NT2/D1 (cell line): Measurements from ENCODE around the gene GAREM1.

Experiments used
- DNase-seq: peaks from one replicate; pipeline ENCODE4 v3.0.0-alpha.2; 2011; ENCODE audit warnings: low read depth, low spot score
- H3K27me3 ChIP-seq: 2 replicates; pipeline ENCODE4 v1.6.0; 2011; ENCODE audit warnings: mild to moderate bottlenecking; ENCODE audit not compliant: insufficient read length, insufficient read depth
- H3K36me3 ChIP-seq: 2 replicates; pipeline ENCODE4 v1.6.1; 2011; ENCODE audit warnings: mild to moderate bottlenecking, low read length, mixed read lengths; ENCODE audit not compliant: insufficient read depth, insufficient read length
- H3K4me1 ChIP-seq: 2 replicates; pipeline ENCODE4 v1.5.1; 2011; ENCODE audit not compliant: insufficient read depth, insufficient read length
- H3K4me3 ChIP-seq: 2 replicates; pipeline ENCODE4 v1.5.1; 2011; ENCODE audit warnings: low read depth; ENCODE audit not compliant: insufficient read length
- H3K9ac ChIP-seq: 2 replicates; pipeline ENCODE4 v1.6.0; 2011; ENCODE audit warnings: low read depth; ENCODE audit not compliant: insufficient read length
- H3K9me3 ChIP-seq: 2 replicates; pipeline ENCODE4 v1.5.1; 2011; ENCODE audit warnings: mild to moderate bottlenecking, low read length; ENCODE audit not compliant: insufficient read depth
- SUZ12 ChIP-seq: IDR thresholded peaks from 2 replicates; pipeline ENCODE4 v1.6.1; 2011; ENCODE audit not compliant: insufficient read length, insufficient read depth; ENCODE audit errors: extremely low read depth
- YY1 ChIP-seq: IDR thresholded peaks from 2 replicates; pipeline ENCODE4 v1.6.1; 2011; ENCODE audit not compliant: insufficient read length, insufficient read depth
- ZNF274 ChIP-seq: IDR thresholded peaks from 2 replicates; pipeline ENCODE4 v1.6.1; 2011; ENCODE audit warnings: mild to moderate bottlenecking, low read depth, low read length

Gene GAREM1

DNA sequence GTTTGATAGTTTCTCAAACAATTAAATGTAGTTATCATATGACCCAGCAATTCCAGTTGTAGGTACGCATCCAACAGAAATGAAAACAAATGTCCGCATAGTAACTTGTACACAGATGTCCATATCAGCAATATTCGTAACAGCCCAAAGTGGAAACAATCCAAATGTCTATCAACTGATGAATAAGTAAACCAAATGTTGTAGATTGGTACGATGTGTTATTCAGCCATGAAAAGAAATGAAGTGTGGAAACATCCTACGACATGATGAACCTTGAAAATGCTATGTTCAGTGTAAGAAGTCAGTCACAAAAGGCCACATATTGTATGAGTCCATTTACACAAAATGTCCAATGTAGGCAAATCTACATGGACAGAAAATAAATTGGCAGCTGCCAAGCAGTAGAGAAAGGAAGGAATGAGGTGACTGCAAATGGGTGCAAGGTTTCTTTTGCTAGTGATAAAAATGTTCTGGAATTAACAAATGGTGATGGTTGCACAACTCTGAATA is 26.9 kb downstream of the GAREM1 start:
- no peak for DNase-seq
- H3K4me1 ChIP-seq: peaks cover 2% of the 10 kb centered on the region
- TF ChIP-seq YY1 (no peak), ZNF274 (no peak), SUZ12 (no peak)
- H3K36me3 ChIP-seq: no peaks in the 10 kb centered on the region
- no peaks in the 10 kb centered on the region for H3K27me3 ChIP-seq
- H3K4me3 ChIP-seq: no peak overlapping the region
- H3K9me3 ChIP-seq: no peaks in the 10 kb centered on the region
- no peak overlapping the region for H3K9ac ChIP-seq

DNA sequence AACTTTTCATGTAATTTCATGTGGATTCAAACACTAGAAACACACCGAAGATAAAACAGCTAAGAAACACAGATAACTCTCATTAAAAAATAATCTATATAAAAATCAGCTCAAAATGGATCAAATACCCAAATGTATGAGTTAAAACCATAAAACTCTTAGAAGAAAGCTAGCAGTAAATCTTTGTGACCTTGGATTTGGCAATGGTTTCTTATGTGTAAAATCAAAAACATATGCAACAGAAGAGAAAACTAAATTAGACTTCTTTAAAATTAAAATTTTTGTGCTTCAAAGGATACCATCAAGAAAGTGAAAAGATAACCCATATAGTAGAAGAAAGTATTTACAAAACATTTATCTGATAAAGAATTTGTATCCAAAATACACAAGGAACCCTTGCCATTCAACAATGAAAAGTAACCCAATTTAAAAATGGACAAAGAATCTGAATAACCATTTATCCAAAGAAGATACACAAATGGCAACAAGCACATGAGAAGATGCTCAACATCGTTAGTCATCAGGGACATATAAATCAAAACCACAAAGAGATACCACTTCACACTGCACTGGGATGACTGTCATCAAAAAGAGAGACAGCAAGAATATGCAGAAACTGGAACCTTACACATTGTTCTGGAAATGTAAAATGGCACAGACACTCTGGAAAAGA is 27.5 kb downstream of the GAREM1 start:
- H3K4me3 ChIP-seq: no peak overlapping the region
- no peak overlapping the region for H3K9ac ChIP-seq
- DNase-seq: no peak
- peaks cover 2% of the 10 kb centered on the region for H3K4me1 ChIP-seq
- TF ChIP-seq YY1 (no peak), SUZ12 (no peak), ZNF274 (no peak)
- H3K27me3 ChIP-seq: no peaks in the 10 kb centered on the region
- H3K36me3 ChIP-seq: no peaks in the 10 kb centered on the region
- no peaks in the 10 kb centered on the region for H3K9me3 ChIP-seq

DNA sequence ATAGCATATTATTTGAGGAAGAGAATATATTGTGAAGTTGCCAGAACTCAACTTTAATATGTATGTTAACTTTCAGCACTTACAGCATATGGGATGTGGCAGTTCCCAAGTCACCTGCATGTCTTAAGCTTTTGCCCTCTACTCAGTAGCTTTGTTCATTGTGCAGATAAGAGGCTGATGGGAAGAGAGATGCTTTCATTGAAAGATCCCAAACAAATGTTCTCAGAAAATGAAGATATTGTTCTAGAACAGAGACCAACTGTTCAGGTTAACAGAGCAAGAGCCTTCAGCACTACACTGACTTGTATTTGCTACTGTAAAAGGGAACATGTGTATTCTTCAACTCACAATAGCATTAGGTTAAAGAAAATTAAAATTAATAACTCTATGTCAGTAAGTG is 28.1 kb downstream of the GAREM1 start:
- Histone ChIP-seq H3K9me3 (no peaks in the 10 kb centered on the region), H3K9ac (no peak overlapping the region), H3K27me3 (no peaks in the 10 kb centered on the region), H3K4me3 (no peak overlapping the region), H3K4me1 (peaks cover 2% of the 10 kb centered on the region), H3K36me3 (no peaks in the 10 kb centered on the region)
- TF ChIP-seq YY1 (no peak), SUZ12 (no peak), ZNF274 (no peak)
- DNase-seq: no peak

DNA sequence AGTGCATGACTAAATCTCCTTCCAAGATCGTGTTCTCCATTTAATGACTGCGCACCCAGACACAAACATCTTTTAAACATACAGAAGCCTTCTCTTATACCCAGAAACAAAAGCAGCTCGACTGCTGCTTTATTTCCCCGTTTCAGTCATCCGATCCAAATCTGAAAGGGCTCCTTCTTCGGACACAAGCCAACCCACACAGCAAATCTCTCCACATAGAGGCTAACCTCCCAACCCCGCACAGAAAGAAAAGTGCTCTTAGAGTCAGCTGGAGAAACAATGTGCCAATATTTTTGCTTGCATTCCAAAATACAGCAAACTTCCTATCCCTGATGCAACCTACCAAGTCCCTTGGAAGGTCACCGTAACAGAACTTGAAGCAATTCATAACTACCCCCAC is 29.1 kb downstream of the GAREM1 start:
- Histone ChIP-seq H3K4me3 (no peak overlapping the region), H3K9me3 (no peaks in the 10 kb centered on the region), H3K27me3 (no peaks in the 10 kb centered on the region), H3K36me3 (no peaks in the 10 kb centered on the region), H3K4me1 (peaks cover 2% of the 10 kb centered on the region), H3K9ac (no peak overlapping the region)
- DNase-seq: no peak
- no peak for TF ChIP-seq ZNF274
- no peak for TF ChIP-seq SUZ12
- no peak for TF ChIP-seq YY1

DNA sequence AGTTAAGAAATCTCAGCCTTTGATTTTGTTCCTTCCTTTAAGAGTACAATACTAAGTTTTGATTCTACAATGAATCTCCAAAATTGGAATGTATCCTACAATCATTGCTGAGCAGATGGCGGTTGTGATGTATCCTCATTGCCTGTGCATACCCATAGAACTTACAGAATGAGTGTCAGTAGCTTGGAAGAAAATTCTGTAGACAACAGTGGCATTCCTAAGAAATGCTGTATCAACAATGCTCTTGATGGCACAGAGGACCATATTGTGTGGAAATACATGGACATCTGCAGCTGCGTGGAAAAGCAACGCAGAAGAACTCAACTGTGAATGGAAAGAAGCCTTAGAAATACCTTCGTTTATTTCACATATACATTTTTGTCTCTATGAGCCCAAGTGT is 30.2 kb downstream of the GAREM1 start:
- H3K4me3 ChIP-seq: no peak overlapping the region
- H3K36me3 ChIP-seq: no peaks in the 10 kb centered on the region
- H3K27me3 ChIP-seq: no peaks in the 10 kb centered on the region
- H3K9me3 ChIP-seq: no peaks in the 10 kb centered on the region
- no peak for DNase-seq
- TF ChIP-seq SUZ12 (no peak), ZNF274 (no peak), YY1 (no peak)
- no peak overlapping the region for H3K9ac ChIP-seq
- peaks cover 2% of the 10 kb centered on the region for H3K4me1 ChIP-seq

DNA sequence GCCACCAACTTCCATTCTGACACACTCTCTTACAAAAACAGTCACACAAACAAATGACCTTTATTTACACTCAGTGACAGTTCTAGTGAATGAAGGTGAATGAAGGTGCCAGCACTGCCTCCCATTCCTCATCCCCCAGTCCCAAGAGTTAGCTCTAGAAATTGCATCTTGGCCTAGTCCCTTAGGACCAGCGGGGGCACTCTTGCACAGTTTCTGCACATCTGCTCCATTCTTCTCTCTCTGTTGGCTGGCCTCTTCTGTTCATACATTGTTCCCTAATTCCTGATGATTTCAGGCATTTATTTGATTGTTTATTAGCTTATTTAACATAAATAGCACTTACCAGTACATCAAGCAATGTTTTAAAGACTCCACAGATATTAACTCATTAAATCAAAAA is 30.9 kb downstream of the GAREM1 start:
- H3K27me3 ChIP-seq: no peaks in the 10 kb centered on the region
- H3K4me1 ChIP-seq: peaks cover 2% of the 10 kb centered on the region
- no peaks in the 10 kb centered on the region for H3K9me3 ChIP-seq
- no peak for DNase-seq
- H3K36me3 ChIP-seq: no peaks in the 10 kb centered on the region
- H3K4me3 ChIP-seq: no peak overlapping the region
- TF ChIP-seq SUZ12 (no peak), ZNF274 (no peak), YY1 (no peak)
- no peak overlapping the region for H3K9ac ChIP-seq

DNA sequence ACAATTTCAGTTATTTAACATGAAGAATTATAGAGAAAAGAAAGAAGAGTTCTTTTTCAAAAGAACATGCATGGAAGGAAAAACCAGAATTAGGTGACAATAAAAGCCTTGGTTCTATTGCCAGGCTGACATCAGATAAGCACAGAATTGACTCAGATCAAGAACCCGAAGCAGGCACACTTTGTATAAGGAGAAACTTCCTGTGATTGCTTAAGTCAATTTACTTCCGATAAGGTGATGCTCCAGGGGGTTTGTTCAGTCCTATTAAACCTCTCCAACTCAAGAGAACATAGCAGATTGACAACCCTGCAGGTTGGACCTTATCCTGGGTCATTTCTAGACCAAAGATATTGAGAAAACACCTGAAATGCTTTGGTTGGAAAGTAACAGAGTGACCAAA is 31.4 kb downstream of the GAREM1 start:
- Histone ChIP-seq H3K9me3 (no peaks in the 10 kb centered on the region), H3K9ac (no peak overlapping the region), H3K27me3 (no peaks in the 10 kb centered on the region), H3K4me3 (no peak overlapping the region), H3K4me1 (peaks cover 2% of the 10 kb centered on the region), H3K36me3 (no peaks in the 10 kb centered on the region)
- no peak for DNase-seq
- TF ChIP-seq SUZ12 (no peak), YY1 (no peak), ZNF274 (no peak)
